Heart left ventricle (tissue), 16 donors: Measurements from ENCODE around the gene TMEM94. TPM values are rescaled to one million over a fixed set of nuclear protein-coding genes. Genes with fewer than 3 reads are reported as not detected.
A peak's percentile ranks its signal among the peaks of the same experiment; 100 is the strongest.

ENCODE experiments used
- ATAC-seq, 4 donors: fragments of 200-7000 bp; cut with Tn5 transposase; one replicate each; pipeline ENCODE4 v1.9.1; 2020 to 2022; ENCODE audit warnings: moderate library complexity in 4 of 4, mild to moderate bottlenecking in 3 of 4, moderate number of reproducible peaks in 1 of 4
- DNase-seq, 5 donors: peaks; one replicate each; pipeline ENCODE4 v3.0.0-alpha.2; 2020
- H3K27ac ChIP-seq, 12 donors: fragments of 200-600 bp; sonication (generic) in 4 of 12; one replicate each; pipeline versions ENCODE4 v1.5.0 to v1.8.0; 2016 to 2022; ENCODE audit warnings: mild to moderate bottlenecking in 2 of 12
- H3K27me3 ChIP-seq, 9 donors: fragments of 200-600 bp; sonication (generic) in 2 of 9; one replicate each; pipeline versions ENCODE4 v1.5.1 to v1.8.0; 2016 to 2022; ENCODE audit warnings: mild to moderate bottlenecking in 3 of 9
- H3K36me3 ChIP-seq, 9 donors: fragments of 200-600 bp; sonication (generic) in 2 of 9; one replicate each; pipeline versions ENCODE4 v1.5.0 to v1.8.0; 2018 to 2022; ENCODE audit warnings: mild to moderate bottlenecking in 2 of 9
- H3K4me1 ChIP-seq, 12 donors: fragments of 200-600 bp; sonication (generic) in 4 of 12; one replicate each; pipeline versions ENCODE4 v1.5.0 to v1.8.0; 2016 to 2022; ENCODE audit warnings: mild to moderate bottlenecking in 3 of 12
- H3K4me3 ChIP-seq, 12 donors: fragments of 200-600 bp; sonication (generic) in 4 of 12; one replicate each; pipeline versions ENCODE4 v1.5.0 to v1.8.0; 2017 to 2022; ENCODE audit warnings: mild to moderate bottlenecking in 9 of 12, moderate library complexity in 4 of 12
- H3K9me3 ChIP-seq, 12 donors: fragments of 200-600 bp; sonication (generic) in 4 of 12; one replicate each; pipeline versions ENCODE4 v1.5.0 to v1.8.0; 2016 to 2022; ENCODE audit warnings: mild to moderate bottlenecking in 1 of 12
- POLR2A ChIP-seq, 2 donors: fragments of 450-650 bp; IDR thresholded peaks; one replicate each; pipeline ENCODE4 v1.6.1; 2017; ENCODE audit warnings: antibody characterized with exemption in 2 of 2, mild to moderate bottlenecking in 2 of 2, moderate library complexity in 2 of 2
- WGBS, 4 donors: extraction: QIAGEN DNeasy Blood & Tissue Kit in 2 of 4; methylation state at CpG; one replicate each; pipeline versions ENCODE4 v1.1.5 to v1.1.7; 2013 to 2018; 5-methylcytosine and 5-hydroxymethylcytosine counted together
- intact Hi-C, 10 donors: fragments of 100-400 bp; cut with DNase I; formaldehyde crosslinking; loops; one replicate each; pipeline versions ENCODE4 v1.11.1 to v1.14.2; 2022
- polyA plus RNA-seq, 2 donors: library from polyadenylated mRNA; stranded (reverse); fragments of 200-250 nt; gene quantifications; one replicate each; pipeline ENCODE4 v1.2.3, GENCODE V29; 2013
- total RNA-seq, 9 donors: library from RNA; depleted of rRNA in 2 of 9; stranded (reverse); fragments of >200 nt in 2 of 9; fragmentation: NEBNext Ultra II Directional in 3 of 9; extraction: Animal tissue kit (Norgen Biotek cat#: 25700) in 3 of 9; gene quantifications; one replicate each; pipeline versions ENCODE4 v1.1.0 to v1.2.4, GENCODE V29; 2016 to 2023
- TF ChIP-seq, protein P1 (sequence below), 12 donors: fragments of 200-600 bp; sonication (generic) in 4 of 12; IDR thresholded peaks; one replicate each; pipeline versions ENCODE4 v1.5.0 to v1.8.0; 2018 to 2022; ENCODE audit warnings: antibody characterized with exemption in 12 of 12, mild to moderate bottlenecking in 5 of 12
- donor health status: ischemic (EF 13 %, LVEDD 7.1; RV severe dilation, severe dysfunction).
- donor health status: healthy with polysubstance abuse.
- donor health status: DM: no; HTN: yes; CAD: no.
- donor health status: DM: no; HTN: no; CAD: no.
- donor health status: ischemic (EF 25% LVEDD 6.9; RV normal size, moderate dysfunction).
- donor health status: ischemic (EF 25% LVEDD 5.7; RV mildly dilated, moderate dysfunction).
- donor health status: healthy.
- donor health status: DM: yes; HTN: yes; CAD: no.
- donor health status: ischemic (EF 35%, LVEDD 5.7; RV mildly dilated, moderate dysfunction).
- donor health status: nonischemic (EF 11% LVEDD 7.7; RV severe dilation, severe dysfunction).
- donor health status: DM: yes; HTN: yes; CAD: no.
- donor health status: PGD.
- donor health status: ischemic (EF 29% LVEDD 5.4; RV normal size, mild dysfunction).
- donor health status: nonischemic (EF 23%, LVEDD 6.1; RV moderate dilation, normal function).

Gene TMEM94
- total and polyA plus RNA-seq, 11 donors: 34.1 to 130 (median 47.3) TPM

DNA sequence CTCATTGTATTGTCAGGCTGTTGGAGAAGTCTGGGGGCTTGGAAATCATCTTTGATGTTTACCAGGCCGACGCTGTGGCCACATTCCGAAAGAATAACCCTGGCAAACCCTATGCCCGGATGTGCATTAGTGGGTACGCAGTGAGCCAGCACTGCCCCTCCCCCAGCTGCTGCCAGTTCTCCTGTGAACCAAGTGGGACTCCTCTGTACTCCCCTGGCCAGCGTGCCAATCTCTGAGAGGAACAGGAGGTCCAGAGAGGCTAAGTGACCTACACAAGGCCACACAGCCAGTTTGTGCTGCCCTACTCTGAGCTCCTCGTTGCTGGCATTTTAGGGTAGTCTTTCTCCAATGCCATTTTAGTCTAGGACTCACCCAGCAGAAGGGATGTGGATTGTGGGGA lies 67.2 kb downstream of the TMEM94 start:
- DNase-seq (no peak), ATAC-seq (no peak)
- Histone ChIP-seq H3K27ac (no peak overlapping the region), H3K27me3 (peaks cover 0 to 6% (median 0%) of the 10 kb centered on the region in 9 donors), H3K4me3 (no peak overlapping the region), H3K9me3 (no peaks in the 10 kb centered on the region), H3K36me3 (peaks cover 0 to 25% (median 12%) of the 10 kb centered on the region in 9 donors), H3K4me1 (peaks cover 0 to 22% (median 12%) of the 10 kb centered on the region in 12 donors)
- no peak for TF ChIP-seq POLR2A (IDR thresholded peaks at IDR 0.05)
- TF ChIP-seq, protein P1, sequence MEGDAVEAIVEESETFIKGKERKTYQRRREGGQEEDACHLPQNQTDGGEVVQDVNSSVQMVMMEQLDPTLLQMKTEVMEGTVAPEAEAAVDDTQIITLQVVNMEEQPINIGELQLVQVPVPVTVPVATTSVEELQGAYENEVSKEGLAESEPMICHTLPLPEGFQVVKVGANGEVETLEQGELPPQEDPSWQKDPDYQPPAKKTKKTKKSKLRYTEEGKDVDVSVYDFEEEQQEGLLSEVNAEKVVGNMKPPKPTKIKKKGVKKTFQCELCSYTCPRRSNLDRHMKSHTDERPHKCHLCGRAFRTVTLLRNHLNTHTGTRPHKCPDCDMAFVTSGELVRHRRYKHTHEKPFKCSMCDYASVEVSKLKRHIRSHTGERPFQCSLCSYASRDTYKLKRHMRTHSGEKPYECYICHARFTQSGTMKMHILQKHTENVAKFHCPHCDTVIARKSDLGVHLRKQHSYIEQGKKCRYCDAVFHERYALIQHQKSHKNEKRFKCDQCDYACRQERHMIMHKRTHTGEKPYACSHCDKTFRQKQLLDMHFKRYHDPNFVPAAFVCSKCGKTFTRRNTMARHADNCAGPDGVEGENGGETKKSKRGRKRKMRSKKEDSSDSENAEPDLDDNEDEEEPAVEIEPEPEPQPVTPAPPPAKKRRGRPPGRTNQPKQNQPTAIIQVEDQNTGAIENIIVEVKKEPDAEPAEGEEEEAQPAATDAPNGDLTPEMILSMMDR (IDR thresholded peaks at IDR 0.05): no peak
- WGBS, 4 donors: 94 to 98% (median 95%) methylated on average over 7 of the region's 7 CpGs
- intact Hi-C loops: loop anchor here in 7 of 10 donors (2.0 to 10.0 kb wide), 6 partner anchors 61 to 199 kb away; partner anchors contain the start of gene MYO15B (in 2 of the 7)

DNA sequence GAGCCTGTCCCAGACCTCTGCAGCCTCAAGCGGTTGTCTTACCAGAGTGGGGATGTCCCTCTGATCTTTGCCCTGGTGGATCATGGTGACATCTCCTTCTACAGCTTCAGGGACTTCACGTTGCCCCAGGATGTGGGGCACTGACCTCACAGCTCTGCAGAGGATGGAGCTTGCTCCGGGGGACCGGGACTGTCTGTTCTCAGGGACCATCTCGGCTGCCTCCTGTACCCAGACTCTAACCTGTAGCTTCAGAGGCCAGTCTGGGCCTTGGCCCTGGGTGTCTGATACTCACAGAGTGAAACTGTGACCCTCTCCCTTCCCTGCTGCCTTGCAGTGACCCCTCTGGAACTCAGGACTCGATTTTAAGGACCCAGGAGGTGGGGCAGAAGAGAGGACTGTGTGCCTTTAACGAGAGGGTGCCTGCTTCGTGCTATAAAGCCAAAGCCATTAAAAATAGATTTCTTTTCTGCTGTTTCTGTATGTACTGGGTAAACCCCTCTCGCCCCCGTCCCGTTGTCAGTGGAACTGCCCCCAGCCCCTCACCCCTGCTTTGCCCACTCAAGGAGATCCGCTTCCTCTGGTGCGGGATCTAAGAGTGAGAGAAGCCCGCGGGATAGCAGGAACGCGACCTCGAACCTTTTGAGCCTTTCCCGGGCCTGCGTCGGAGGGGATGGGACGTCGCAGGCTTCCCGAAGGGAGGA lies 68.0 kb downstream of the TMEM94 start:
- Histone ChIP-seq H3K27ac (peak overlapping the region in 11 of 12 donors; percentile 27 to 78 (median 72)), H3K36me3 (peaks cover 0 to 20% (median 6%) of the 10 kb centered on the region in 9 donors), H3K4me3 (peak overlapping the region in 10 of 12 donors; percentile 54 to 83 (median 74)), H3K27me3 (peaks cover 0 to 6% (median 0%) of the 10 kb centered on the region in 9 donors), H3K9me3 (no peaks in the 10 kb centered on the region), H3K4me1 (peaks cover 0 to 22% (median 12%) of the 10 kb centered on the region in 12 donors)
- ATAC-seq: no peak
- TF ChIP-seq, protein P1 (IDR thresholded peaks at IDR 0.05): no peak
- no peak for TF ChIP-seq POLR2A (IDR thresholded peaks at IDR 0.05)
- intact Hi-C loops: loop anchor here in 7 of 10 donors (2.0 to 10.0 kb wide), 6 partner anchors 60 to 200 kb away; partner anchors contain the start of gene MYO15B (in 2 of the 7)
- no peak for DNase-seq
- 25 to 34% (median 30%) methylated on average over 14 to 24 of the region's 24 CpGs for WGBS, 4 donors

DNA sequence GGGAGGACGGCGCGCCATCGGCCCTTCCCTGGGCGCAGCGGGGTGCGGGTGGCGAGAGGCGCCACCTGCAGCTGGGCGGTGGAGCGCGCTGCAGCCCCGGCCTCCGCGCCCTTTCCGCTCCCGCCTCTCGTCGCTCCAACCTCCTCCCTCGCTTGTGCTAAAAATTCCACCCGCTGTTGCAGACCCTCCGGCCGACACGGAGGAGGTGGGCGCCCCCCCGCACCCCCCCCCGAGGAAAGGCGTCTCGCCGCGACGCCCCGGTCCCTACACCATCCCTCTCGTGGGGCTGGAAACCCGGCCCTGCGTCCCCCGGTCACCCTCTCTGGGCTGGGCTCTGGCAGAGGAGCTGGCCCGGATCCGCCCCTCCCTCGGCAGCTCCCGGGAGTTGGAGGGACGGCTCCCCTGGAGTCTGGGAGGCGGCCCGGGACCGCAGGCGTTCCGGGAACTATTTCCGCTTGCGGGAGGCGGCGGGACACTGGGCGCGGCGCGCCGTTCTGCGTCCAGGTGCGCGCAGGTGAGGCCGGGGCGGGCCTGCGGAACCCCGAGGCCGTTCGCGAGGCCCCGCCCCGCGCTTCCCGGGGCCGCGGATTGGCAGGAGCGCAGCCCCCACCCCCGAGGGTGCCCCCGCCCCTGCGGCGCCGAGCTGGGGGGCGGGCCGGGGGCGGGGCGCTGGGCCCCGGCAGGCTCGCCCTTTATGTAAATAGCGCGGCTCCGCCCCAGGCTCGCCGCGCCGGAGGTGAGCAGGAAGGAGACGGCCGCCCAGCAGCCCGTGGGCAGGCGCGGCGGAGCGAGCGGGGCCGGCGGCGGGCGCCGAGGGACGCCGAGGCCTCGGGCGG lies 68.8 kb downstream of the TMEM94 start, which contains the start of gene LLGL2:
LLGL2 (plus strand) TSS at position 728 of the 836 bp plus-strand sequence. CDS start 17,730 bp downstream, outside the sequence.
- peaks cover 0 to 6% (median 0%) of the 10 kb centered on the region in 9 donors for H3K27me3 ChIP-seq
- intact Hi-C loops: loop anchor here in 8 of 10 donors (2.0 to 10.0 kb wide), 6 partner anchors 60 to 200 kb away; partner anchors contain the start of gene MYO15B (in 3 of the 8)
- peak; percentile 60 to 89 (median 75) for DNase-seq
- WGBS, 4 donors: 0 to 1% (median 0%) methylated on average over 3 to 108 of the region's 108 CpGs
- H3K27ac ChIP-seq: peak within 1 kb of the TSS in 11 of 12 donors; percentile 27 to 78 (median 72)
- H3K4me3 ChIP-seq: peak within 1 kb of the TSS; percentile 28 to 83 (median 71)
- TF ChIP-seq, protein P1 (IDR thresholded peaks at IDR 0.05): peak; percentile 31 to 69 (median 50)
- no peak for TF ChIP-seq POLR2A (IDR thresholded peaks at IDR 0.05)
- ATAC-seq: peak; percentile 35 to 86 (median 82)
- H3K36me3 ChIP-seq: peaks cover 0 to 14% (median 0%) of the 10 kb centered on the region in 9 donors
- H3K9me3 ChIP-seq: no peaks in the 10 kb centered on the region
- H3K4me1 ChIP-seq: peaks cover 0 to 22% (median 12%) of the 10 kb centered on the region in 12 donors
